DOHH2 (cell line): ENCODE data around the gene TXNL1.

Experiments
- CTCF ChIP-seq: fragments of 200-600 bp; sonication (generic); IDR thresholded peaks from one replicate; pipeline ENCODE4 v1.5.1; 2014; ENCODE audit warnings: antibody characterized with exemption, mild to moderate bottlenecking, low read depth, low read length; ENCODE audit not compliant: poor library complexity, severe bottlenecking
- EZH2phosphoT487 ChIP-seq: fragments of 200-600 bp; sonication (generic); IDR thresholded peaks from 2 replicates; pipeline ENCODE4 v1.6.1; 2017; ENCODE audit warnings: borderline replicate concordance, mild to moderate bottlenecking, antibody characterized with exemption, low read length, moderate library complexity, mixed read lengths

- TF ChIP-seq CTCF = no peak
- no peak for TF ChIP-seq EZH2phosphoT487
These were observed 77.4 kb downstream of the TXNL1 start for GRCh38 chr18:56560992-56561391.
